OCI-LY1 (cell line): Measurements from ENCODE around the gene SLC35C1.

Source experiments
- H2AFZ ChIP-seq: fragments of 200-600 bp; sonication (generic), shearing (Covaris generic); 2 replicates; pipeline ENCODE4 v1.6.0; 2014; ENCODE audit warnings: antibody characterized with exemption, mild to moderate bottlenecking, low read length
- H3F3A ChIP-seq: fragments of 200-600 bp; sonication (generic), shearing (Covaris generic); 2 replicates; pipeline ENCODE4 v1.6.0; 2014; ENCODE audit warnings: mild to moderate bottlenecking, antibody characterized with exemption, low read length, moderate library complexity; ENCODE audit not compliant: insufficient read depth
- H3K27ac ChIP-seq: fragments of 200-600 bp; sonication (generic); 2 replicates; pipeline ENCODE4 v1.5.1; 2014; ENCODE audit warnings: low read length, mixed run types, mild to moderate bottlenecking, low read depth; ENCODE audit not compliant: poor library complexity, severe bottlenecking
- H3K27me3 ChIP-seq: fragments of 200-600 bp; sonication (generic); 2 replicates; pipeline ENCODE4 v1.6.0; 2014; ENCODE audit warnings: antibody characterized with exemption, mild to moderate bottlenecking, low read length, moderate library complexity; ENCODE audit not compliant: insufficient read depth
- H3K36me3 ChIP-seq: fragments of 200-600 bp; sonication (generic); 2 replicates; pipeline ENCODE4 v1.6.1; 2014; ENCODE audit warnings: mild to moderate bottlenecking, antibody characterized with exemption, low read length, moderate library complexity, mixed read lengths; ENCODE audit not compliant: insufficient read depth
- H3K4me1 ChIP-seq: fragments of 200-600 bp; sonication (generic); 2 replicates; pipeline ENCODE4 v1.5.1; 2014; ENCODE audit warnings: mild to moderate bottlenecking, low read length, moderate library complexity; ENCODE audit not compliant: insufficient read depth, severe bottlenecking
- H3K4me2 ChIP-seq: fragments of 200-600 bp; sonication (generic), shearing (Covaris generic); 2 replicates; pipeline ENCODE4 v1.6.1; 2014; ENCODE audit warnings: low read length
- H3K4me3 ChIP-seq: fragments of 200-600 bp; sonication (generic); 2 replicates; pipeline ENCODE4 v1.5.1; 2014; ENCODE audit warnings: low read length, low read depth, mild to moderate bottlenecking, mixed read lengths; ENCODE audit not compliant: poor library complexity, severe bottlenecking
- H3K79me2 ChIP-seq: fragments of 200-600 bp; shearing (Covaris generic); 2 replicates; pipeline ENCODE4 v1.6.1; 2016; ENCODE audit warnings: mixed run types, low read length, mixed read lengths; ENCODE audit not compliant: insufficient read depth
- H3K9ac ChIP-seq: fragments of 200-600 bp; sonication (generic), shearing (Covaris generic); 2 replicates; pipeline ENCODE4 v1.6.1; 2014; ENCODE audit warnings: mild to moderate bottlenecking, low read length, mixed read lengths
- H3K9me2 ChIP-seq: fragments of 200-600 bp; sonication (generic), shearing (Covaris generic); 2 replicates; pipeline ENCODE4 v1.6.1; 2014; ENCODE audit warnings: low read depth, mild to moderate bottlenecking, low read length, mixed read lengths
- H3K9me3 ChIP-seq: fragments of 200-600 bp; shearing (Covaris generic); 2 replicates; pipeline ENCODE4 v1.6.1; 2014; ENCODE audit warnings: low read length, mixed read lengths
- H4K20me1 ChIP-seq: fragments of 200-600 bp; sonication (generic), shearing (Covaris generic); 2 replicates; pipeline ENCODE4 v1.6.0; 2016; ENCODE audit warnings: mild to moderate bottlenecking, low read length; ENCODE audit not compliant: insufficient read depth
- EZH2 ChIP-seq: fragments of 200-600 bp; sonication (generic), shearing (Covaris generic); IDR thresholded peaks from 2 replicates; pipeline ENCODE4 v1.8.0; 2017; ENCODE audit warnings: borderline replicate concordance, mixed run types, mild to moderate bottlenecking, antibody characterized with exemption, low read length, moderate library complexity, mixed read lengths
- TF ChIP-seq, protein P1 (sequence below): fragments of 200-600 bp; sonication (generic), shearing (Covaris generic); IDR thresholded peaks from 2 replicates; pipeline ENCODE4 v1.5.1; 2017; ENCODE audit warnings: mild to moderate bottlenecking, antibody characterized with exemption, low read length, moderate library complexity, mixed read lengths

SLC35C1 gene

GRCh38 chr11:45779602-45780001 lies 25.3 kb upstream of the SLC35C1 start:
- no peak overlapping the region for H3K4me2 ChIP-seq

DNA sequence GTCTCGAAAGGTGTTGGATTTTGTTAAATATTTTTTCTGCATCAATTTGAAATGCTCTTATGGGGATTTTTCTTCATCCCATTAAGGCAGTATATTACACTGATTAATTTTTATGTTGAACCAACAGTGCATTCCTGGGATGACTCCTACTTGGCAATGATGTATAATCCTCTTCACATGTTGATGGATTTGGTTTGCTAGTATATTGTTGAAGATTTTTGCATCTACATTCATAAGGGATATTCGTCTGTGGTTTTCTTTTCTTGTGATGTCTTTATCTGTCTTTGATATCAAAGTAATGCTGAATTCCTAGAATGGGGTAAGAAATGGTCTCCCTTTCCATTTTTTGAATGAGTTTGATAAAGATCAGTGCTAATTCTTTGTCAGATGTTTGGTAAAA lies 18.7 kb upstream of the SLC35C1 start:
- H2AFZ ChIP-seq, result no peak overlapping the region
- H3F3A ChIP-seq, result no peaks in the 10 kb centered on the region
- no peaks in the 10 kb centered on the region for H3K9me3 ChIP-seq
- no peaks in the 10 kb centered on the region for H3K36me3 ChIP-seq
- no peak overlapping the region for H3K4me2 ChIP-seq
- no peak overlapping the region for H3K4me3 ChIP-seq
- H4K20me1 ChIP-seq, result no peaks in the 10 kb centered on the region
- no peaks in the 10 kb centered on the region for H3K9me2 ChIP-seq
- no peaks in the 10 kb centered on the region for H3K4me1 ChIP-seq
- H3K27me3 ChIP-seq, result no peaks in the 10 kb centered on the region
- H3K27ac ChIP-seq, result no peak overlapping the region
- no peak overlapping the region for H3K9ac ChIP-seq
- H3K79me2 ChIP-seq, result no peaks in the 10 kb centered on the region
- no peak for TF ChIP-seq EZH2
- TF ChIP-seq, protein P1, sequence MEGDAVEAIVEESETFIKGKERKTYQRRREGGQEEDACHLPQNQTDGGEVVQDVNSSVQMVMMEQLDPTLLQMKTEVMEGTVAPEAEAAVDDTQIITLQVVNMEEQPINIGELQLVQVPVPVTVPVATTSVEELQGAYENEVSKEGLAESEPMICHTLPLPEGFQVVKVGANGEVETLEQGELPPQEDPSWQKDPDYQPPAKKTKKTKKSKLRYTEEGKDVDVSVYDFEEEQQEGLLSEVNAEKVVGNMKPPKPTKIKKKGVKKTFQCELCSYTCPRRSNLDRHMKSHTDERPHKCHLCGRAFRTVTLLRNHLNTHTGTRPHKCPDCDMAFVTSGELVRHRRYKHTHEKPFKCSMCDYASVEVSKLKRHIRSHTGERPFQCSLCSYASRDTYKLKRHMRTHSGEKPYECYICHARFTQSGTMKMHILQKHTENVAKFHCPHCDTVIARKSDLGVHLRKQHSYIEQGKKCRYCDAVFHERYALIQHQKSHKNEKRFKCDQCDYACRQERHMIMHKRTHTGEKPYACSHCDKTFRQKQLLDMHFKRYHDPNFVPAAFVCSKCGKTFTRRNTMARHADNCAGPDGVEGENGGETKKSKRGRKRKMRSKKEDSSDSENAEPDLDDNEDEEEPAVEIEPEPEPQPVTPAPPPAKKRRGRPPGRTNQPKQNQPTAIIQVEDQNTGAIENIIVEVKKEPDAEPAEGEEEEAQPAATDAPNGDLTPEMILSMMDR, result no peak

More at GRCh38 chr11:45779602-45780001, 25.3 kb upstream of the SLC35C1 start:
- no peaks in the 10 kb centered on the region for H4K20me1 ChIP-seq
- TF ChIP-seq, protein P1, result no peak
- TF ChIP-seq EZH2, result no peak
- no peak overlapping the region for H3K9ac ChIP-seq
- no peaks in the 10 kb centered on the region for H3K9me3 ChIP-seq
- H3K27ac ChIP-seq, result no peak overlapping the region
- no peaks in the 10 kb centered on the region for H3K4me1 ChIP-seq
- no peak overlapping the region for H2AFZ ChIP-seq
- H3K4me3 ChIP-seq, result no peak overlapping the region
- H3K9me2 ChIP-seq, result no peaks in the 10 kb centered on the region
- peaks cover 3% of the 10 kb centered on the region; the same call in 1 of the 2 replicates for H3K27me3 ChIP-seq
- H3F3A ChIP-seq, result no peaks in the 10 kb centered on the region
- H3K79me2 ChIP-seq, result no peaks in the 10 kb centered on the region
- H3K36me3 ChIP-seq, result no peaks in the 10 kb centered on the region

GRCh38 chr11:45788887-45789286 lies 16.1 kb upstream of the SLC35C1 start:
- H3K4me1 ChIP-seq, result no peaks in the 10 kb centered on the region
- H3K27me3 ChIP-seq, result no peaks in the 10 kb centered on the region
- no peaks in the 10 kb centered on the region for H3K36me3 ChIP-seq
- H3K9ac ChIP-seq, result no peak overlapping the region
- H3K9me2 ChIP-seq, result no peaks in the 10 kb centered on the region
- H3K79me2 ChIP-seq, result no peaks in the 10 kb centered on the region
- no peak overlapping the region for H3K27ac ChIP-seq
- no peaks in the 10 kb centered on the region for H4K20me1 ChIP-seq
- H3F3A ChIP-seq, result no peaks in the 10 kb centered on the region
- no peak overlapping the region for H3K4me3 ChIP-seq
- no peak for TF ChIP-seq EZH2
- TF ChIP-seq, protein P1, result no peak
- no peak overlapping the region for H3K4me2 ChIP-seq
- H3K9me3 ChIP-seq, result no peaks in the 10 kb centered on the region
- no peak overlapping the region for H2AFZ ChIP-seq
